ENCODE results near the gene POLK. TPM values are rescaled to one million over a fixed set of nuclear protein-coding genes. Genes with fewer than 3 reads are reported as not detected.

Gene POLK
- total RNA-seq, 2 donors from 2014 or later, result 13.7 to 16.8 TPM

DNA sequence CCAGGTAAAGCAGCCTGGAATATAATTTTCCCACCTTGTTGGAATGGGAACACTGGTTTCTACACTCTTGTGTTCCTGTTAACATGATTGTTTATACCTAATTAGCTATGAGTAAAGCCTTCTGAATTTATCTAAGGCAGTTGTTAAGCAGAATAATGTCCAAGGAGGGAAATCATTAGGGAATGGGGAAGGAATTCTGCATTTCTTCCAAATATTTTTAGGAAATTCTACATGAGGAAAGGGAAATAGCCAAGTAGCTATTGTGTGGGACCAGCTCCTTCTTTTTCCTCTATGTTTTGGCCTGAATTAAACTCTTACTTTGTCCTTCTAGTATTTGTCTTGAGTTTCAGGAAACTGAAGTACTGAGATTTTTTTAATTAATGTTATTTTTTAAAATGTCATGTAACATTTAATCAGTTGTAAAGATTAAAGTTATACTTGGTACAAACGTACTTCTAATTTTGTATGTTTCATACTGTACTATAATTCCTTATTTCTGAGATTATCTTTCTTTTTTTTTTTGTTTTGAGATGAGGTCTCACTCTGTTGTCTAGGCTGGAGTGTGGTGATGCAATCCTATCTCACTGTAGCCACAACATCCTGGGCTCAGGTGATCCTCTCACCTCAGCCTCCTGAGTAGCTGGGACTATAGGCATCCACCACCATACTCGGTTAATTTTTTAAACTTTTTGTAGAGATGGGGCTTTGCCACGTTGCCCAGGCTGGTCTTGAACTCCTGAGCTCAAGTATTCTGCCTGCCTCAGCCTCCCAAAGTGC, 128.0 kb downstream of the POLK start:
- Histone ChIP-seq H3K4me3 (no peak overlapping the region), H3K9me3 (no peaks in the 10 kb centered on the region), H3K36me3 (no peaks in the 10 kb centered on the region), H3K9ac (ENCODE audit: low read depth in 2 of 2, low read length in 2 of 2) (no peak overlapping the region), H3K27ac (no peak overlapping the region), H3K4me1 (no peaks in the 10 kb centered on the region), H3K27me3 (no peaks in the 10 kb centered on the region)
- TF ChIP-seq, protein P1, sequence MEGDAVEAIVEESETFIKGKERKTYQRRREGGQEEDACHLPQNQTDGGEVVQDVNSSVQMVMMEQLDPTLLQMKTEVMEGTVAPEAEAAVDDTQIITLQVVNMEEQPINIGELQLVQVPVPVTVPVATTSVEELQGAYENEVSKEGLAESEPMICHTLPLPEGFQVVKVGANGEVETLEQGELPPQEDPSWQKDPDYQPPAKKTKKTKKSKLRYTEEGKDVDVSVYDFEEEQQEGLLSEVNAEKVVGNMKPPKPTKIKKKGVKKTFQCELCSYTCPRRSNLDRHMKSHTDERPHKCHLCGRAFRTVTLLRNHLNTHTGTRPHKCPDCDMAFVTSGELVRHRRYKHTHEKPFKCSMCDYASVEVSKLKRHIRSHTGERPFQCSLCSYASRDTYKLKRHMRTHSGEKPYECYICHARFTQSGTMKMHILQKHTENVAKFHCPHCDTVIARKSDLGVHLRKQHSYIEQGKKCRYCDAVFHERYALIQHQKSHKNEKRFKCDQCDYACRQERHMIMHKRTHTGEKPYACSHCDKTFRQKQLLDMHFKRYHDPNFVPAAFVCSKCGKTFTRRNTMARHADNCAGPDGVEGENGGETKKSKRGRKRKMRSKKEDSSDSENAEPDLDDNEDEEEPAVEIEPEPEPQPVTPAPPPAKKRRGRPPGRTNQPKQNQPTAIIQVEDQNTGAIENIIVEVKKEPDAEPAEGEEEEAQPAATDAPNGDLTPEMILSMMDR (IDR thresholded peaks at IDR 0.05), result no peak
- no peak for DNase-seq
- intact Hi-C loops (cut with DNase I), result no loop called here

GRCh38 chr5:75640395-75640794, 128.7 kb downstream of the POLK start:
- Histone ChIP-seq H3K4me3 (no peak overlapping the region), H3K27ac (no peak overlapping the region), H3K9ac (ENCODE audit: low read depth in 2 of 2, low read length in 2 of 2) (no peak overlapping the region), H3K36me3 (no peaks in the 10 kb centered on the region), H3K27me3 (no peaks in the 10 kb centered on the region), H3K4me1 (no peaks in the 10 kb centered on the region), H3K9me3 (no peaks in the 10 kb centered on the region)
- no peak for DNase-seq
- TF ChIP-seq, protein P1 (IDR thresholded peaks at IDR 0.05), result no peak
- intact Hi-C loops (cut with DNase I), result no loop called here

GRCh38 chr5:75640826-75641225, 129.1 kb downstream of the POLK start:
- Histone ChIP-seq H3K9me3 (no peaks in the 10 kb centered on the region), H3K9ac (ENCODE audit: low read depth in 2 of 2, low read length in 2 of 2) (no peak overlapping the region), H3K27ac (no peak overlapping the region), H3K27me3 (no peaks in the 10 kb centered on the region), H3K4me3 (no peak overlapping the region), H3K36me3 (no peaks in the 10 kb centered on the region), H3K4me1 (no peaks in the 10 kb centered on the region)
- intact Hi-C loops (cut with DNase I), result no loop called here
- TF ChIP-seq, protein P1 (IDR thresholded peaks at IDR 0.05), result no peak
- no peak for DNase-seq

GRCh38 chr5:75648712-75649111, 137.0 kb downstream of the POLK start:
- Histone ChIP-seq H3K36me3 (no peaks in the 10 kb centered on the region), H3K9ac (ENCODE audit: low read depth in 2 of 2, low read length in 2 of 2) (no peak overlapping the region), H3K27ac (peak overlapping the region; percentile 31), H3K4me1 (no peaks in the 10 kb centered on the region), H3K27me3 (no peaks in the 10 kb centered on the region), H3K4me3 (no peak overlapping the region), H3K9me3 (no peaks in the 10 kb centered on the region)
- DNase-seq, result peak; percentile 44
- TF ChIP-seq, protein P1 (IDR thresholded peaks at IDR 0.05), result no peak
- intact Hi-C loops (cut with DNase I), result no loop called here

Other genes with a start within 250 kb of the POLK start
- gene HMGCR, start 174.7 kb upstream of the POLK start, total RNA-seq, result 100 to 1,000 TPM; 118 to 319 TPM
- 10 to 100 TPM; 34.0 to 44.5 TPM for gene CERT1, start 262 bp upstream of the POLK start, total RNA-seq
- gene ANKDD1B, start 99.6 kb downstream of the POLK start, total RNA-seq, result 1 to 10 TPM; 3.6 to 6.3 TPM
- 1 to 10 TPM; 5.8 to 8.8 TPM for gene POC5, start 205.5 kb downstream of the POLK start, total RNA-seq